NT2/D1 (cell line): ENCODE measurements around the gene PTPRQ.

Experiments
- SUZ12 ChIP-seq: IDR thresholded peaks from 2 replicates; pipeline ENCODE4 v1.6.1; 2011; ENCODE audit not compliant: insufficient read length, insufficient read depth; ENCODE audit errors: extremely low read depth
- YY1 ChIP-seq: IDR thresholded peaks from 2 replicates; pipeline ENCODE4 v1.6.1; 2011; ENCODE audit not compliant: insufficient read length, insufficient read depth
- ZNF274 ChIP-seq: IDR thresholded peaks from 2 replicates; pipeline ENCODE4 v1.6.1; 2011; ENCODE audit warnings: mild to moderate bottlenecking, low read depth, low read length

- TF ChIP-seq YY1 (no peak), ZNF274 (no peak), SUZ12 (no peak)
These were observed 145.0 kb downstream of the PTPRQ start for GRCh38 chr12:80589077-80589476.
